ENCODE measurements around the gene M6PR. TPM values are rescaled to one million over a fixed set of nuclear protein-coding genes. Genes with fewer than 3 reads are reported as not detected.

Gene M6PR
- total RNA-seq, 4 donors from 2014 or later: 43.2 to 87.5 (median 67.2) TPM

- intact Hi-C loops (cut with DNase I; ENCODE audit: low total_unique reads): loop anchor here (5.0 kb wide), 1 partner anchor 1020 kb away; no protein-coding TSS in a partner anchor
Measured at GRCh38 chr12:8897081-8897480, 52.4 kb downstream of the M6PR start.

GRCh38 chr12:8894986-8895385 lies 54.5 kb downstream of the M6PR start:
- DNase-seq: no peak
- no peak for TF ChIP-seq EP300 (IDR thresholded peaks at IDR 0.05; ENCODE audit: low read depth)
- TF ChIP-seq CTCF (IDR thresholded peaks at IDR 0.05): no peak
- TF ChIP-seq POLR2AphosphoS5 (IDR thresholded peaks at IDR 0.05): no peak
- no peak for TF ChIP-seq POLR2A (IDR thresholded peaks at IDR 0.05)
- intact Hi-C loops (cut with DNase I; ENCODE audit: low total_unique reads): loop anchor here (5.0 kb wide), 2 partner anchors 213 to 1018 kb away; no protein-coding TSS in a partner anchor
- Histone ChIP-seq H3K36me3 (no peaks in the 10 kb centered on the region), H3K27ac (no peak overlapping the region), H3K4me1 (peaks cover 0 to 4% (median 0%) of the 10 kb centered on the region in 4 donors), H3K27me3 (no peaks in the 10 kb centered on the region), H3K9me3 (no peaks in the 10 kb centered on the region), H3K4me3 (no peak overlapping the region)
- WGBS, 2 donors (ENCODE audit: low coverage in 1 of 2): 47 to 48% methylated on average over 1 of the region's 1 CpG
- in situ Hi-C loops (cut with MboI; ENCODE audit: low pct_ligation_motif_present in 1 of 4, low pct_unique_long_range_greater_than_20kb in 1 of 4, low sequenced_read_pairs in 3 of 4): loop anchor here in 2 of 4 donors (25.0 kb wide), 1 partner anchor 208 kb away; the partner anchor contains the start of gene RIMKLB (in 2 of the 2)

More at GRCh38 chr12:8897081-8897480, 52.4 kb downstream of the M6PR start:
- 69 to 85% methylated on average over 4 to 7 of the region's 7 CpGs for WGBS, 2 donors (ENCODE audit: low coverage in 1 of 2)
- no peaks in the 10 kb centered on the region for H3K9me3 ChIP-seq
- no peaks in the 10 kb centered on the region for H3K4me1 ChIP-seq
- H3K27me3 ChIP-seq: no peaks in the 10 kb centered on the region
- no peak for TF ChIP-seq CTCF (IDR thresholded peaks at IDR 0.05)
- TF ChIP-seq EP300 (IDR thresholded peaks at IDR 0.05; ENCODE audit: low read depth): no peak
- no peak for TF ChIP-seq POLR2AphosphoS5 (IDR thresholded peaks at IDR 0.05)
- no peak for TF ChIP-seq POLR2A (IDR thresholded peaks at IDR 0.05)
- no peaks in the 10 kb centered on the region for H3K36me3 ChIP-seq
- DNase-seq: no peak
- no peak overlapping the region for H3K27ac ChIP-seq
- in situ Hi-C loops (cut with MboI; ENCODE audit: low pct_ligation_motif_present in 1 of 4, low pct_unique_long_range_greater_than_20kb in 1 of 4, low sequenced_read_pairs in 3 of 4): loop anchor here in 2 of 4 donors (25.0 kb wide), 1 partner anchor 210 kb away; the partner anchor contains the start of gene RIMKLB (in 2 of the 2)
- H3K4me3 ChIP-seq: no peak overlapping the region

- in situ Hi-C loops (cut with MboI; ENCODE audit: low pct_ligation_motif_present in 1 of 4, low pct_unique_long_range_greater_than_20kb in 1 of 4, low sequenced_read_pairs in 3 of 4): loop anchor here in 2 of 4 donors (25.0 kb wide), 1 partner anchor 207 kb away; the partner anchor contains the start of gene RIMKLB (in 2 of the 2)
- TF ChIP-seq POLR2AphosphoS5 (IDR thresholded peaks at IDR 0.05) (no peak), CTCF (IDR thresholded peaks at IDR 0.05) (no peak), POLR2A (IDR thresholded peaks at IDR 0.05) (no peak), EP300 (IDR thresholded peaks at IDR 0.05; ENCODE audit: low read depth) (no peak)
- H3K36me3 ChIP-seq: no peaks in the 10 kb centered on the region
- H3K9me3 ChIP-seq: no peaks in the 10 kb centered on the region
- intact Hi-C loops (cut with DNase I; ENCODE audit: low total_unique reads): loop anchor here (5.0 kb wide), 1 partner anchor 212 kb away; no protein-coding TSS in a partner anchor
- no peaks in the 10 kb centered on the region for H3K27me3 ChIP-seq
- DNase-seq: no peak
- peaks cover 0 to 4% (median 0%) of the 10 kb centered on the region in 4 donors for H3K4me1 ChIP-seq
- no peak overlapping the region for H3K4me3 ChIP-seq
- H3K27ac ChIP-seq: no peak overlapping the region
Measured at GRCh38 chr12:8894378-8894777, 55.1 kb downstream of the M6PR start.

GRCh38 chr12:8891976-8892375 lies 57.5 kb downstream of the M6PR start:
- in situ Hi-C loops (cut with MboI; ENCODE audit: low pct_ligation_motif_present in 1 of 4, low pct_unique_long_range_greater_than_20kb in 1 of 4, low sequenced_read_pairs in 3 of 4): loop anchor here in 2 of 4 donors (25.0 kb wide), 1 partner anchor 205 kb away; the partner anchor contains the start of gene RIMKLB (in 2 of the 2)

More at GRCh38 chr12:8891976-8892375, 57.5 kb downstream of the M6PR start:
- 97 to 100% methylated on average over 3 of the region's 3 CpGs for WGBS, 2 donors (ENCODE audit: low coverage in 1 of 2)
- Histone ChIP-seq H3K27ac (no peak overlapping the region), H3K4me1 (peaks cover 0 to 4% (median 0%) of the 10 kb centered on the region in 4 donors), H3K36me3 (no peaks in the 10 kb centered on the region), H3K4me3 (no peak overlapping the region), H3K9me3 (no peaks in the 10 kb centered on the region), H3K27me3 (no peaks in the 10 kb centered on the region)
- intact Hi-C loops (cut with DNase I; ENCODE audit: low total_unique reads): loop anchor here (5.0 kb wide), 1 partner anchor 210 kb away; no protein-coding TSS in a partner anchor
- DNase-seq: no peak
- TF ChIP-seq EP300 (IDR thresholded peaks at IDR 0.05; ENCODE audit: low read depth): no peak
- no peak for TF ChIP-seq POLR2A (IDR thresholded peaks at IDR 0.05)
- TF ChIP-seq CTCF (IDR thresholded peaks at IDR 0.05): no peak
- no peak for TF ChIP-seq POLR2AphosphoS5 (IDR thresholded peaks at IDR 0.05)

Other genes starting within 250 kb of the M6PR start
- gene A2ML1, start 127.0 kb downstream of the M6PR start, total RNA-seq: not detected
- gene PHC1, start 35.1 kb downstream of the M6PR start, total RNA-seq: 10 to 100 TPM in 3 of 4 donors, 1 to 10 TPM in 1; 9.3 to 23.6 (median 15.3) TPM
- gene KLRG1, start 39.9 kb upstream of the M6PR start, total RNA-seq: 1 to 10 TPM in 2 of 4 donors, not detected in 2; 1.4 to 2.5 TPM
- gene A2M, start 166.3 kb upstream of the M6PR start, total RNA-seq: 100 to 1,000 TPM in 2 of 4 donors, 10 to 100 TPM in 2; 66.2 to 136 (median 96.5) TPM